HCT116 (cell line): ENCODE results near the gene SLC6A19. TPM values are rescaled to one million over a fixed set of nuclear protein-coding genes. Genes with fewer than 3 reads are reported as not detected.

ENCODE experiments used
- ATAC-seq: fragments of 200-7000 bp; cut with Tn5 transposase; 2 replicates; pipeline ENCODE4 v1.9.1; 2020; ENCODE audit warnings: mild to moderate bottlenecking, moderate library complexity
- BruUV-seq: library from RNA; stranded (reverse); fragments of 400-500 nt; replicated peaks from 2 replicates; lab custom pipeline; 2021; lab: Mats Ljungman, UMichigan
- CTCF ChIA-PET: fragments of 300-600 bp; sonication (Branson Sonifier 250); formaldehyde crosslinking; loops from one replicate; lab custom pipeline; 2021; ENCODE audit warnings: antibody characterized with exemption; lab: Charles Lee
- POLR2A ChIA-PET: fragments of 300-600, 350-600 bp; sonication (Branson Sonifier 250); formaldehyde crosslinking; loops from one replicate; lab custom pipeline; 2021; ENCODE audit warnings: antibody characterized with exemption; lab: Charles Lee
- RAD21 ChIA-PET, 2 experiments: fragments of 300-600 bp; sonication (Branson Sonifier 250); formaldehyde crosslinking; loops; one replicate each; lab custom pipeline; 2023; ENCODE audit warnings: low total read pairs in 2 of 2; ENCODE audit not compliant: uncharacterized antibody in 2 of 2, unreplicated experiment in 2 of 2, low non-redundant PET in 1 of 2; lab: Charles Lee
- DNase-seq: peaks from one replicate; pipeline ENCODE4 v3.0.0-alpha.2; 2010; ENCODE audit warnings: low read depth, low spot score
- H2AFZ ChIP-seq: fragments of 200-600 bp; shearing (Covaris generic), sonication (generic); 2 replicates; pipeline ENCODE4 v1.6.1; 2017; ENCODE audit warnings: low read depth, mixed run types, mixed read lengths, antibody characterized with exemption, low read length; ENCODE audit not compliant: poor library complexity, severe bottlenecking
- H3K27ac ChIP-seq: 2 replicates; pipeline ENCODE4 v1.5.1; 2012; ENCODE audit warnings: low read depth, low read length
- H3K27me3 ChIP-seq: fragments of 200-600 bp; sonication (generic); 2 replicates; pipeline ENCODE4 v1.6.1; 2016; ENCODE audit warnings: mixed run types, low read length, mixed read lengths; ENCODE audit not compliant: insufficient read depth
- H3K36me3 ChIP-seq, 2 experiments: fragments of 200-500 bp in 1 of 2; fragments of 200-600 bp in 1 of 2; sonication (Bioruptor generic) in 1 of 2; sonication (generic) in 1 of 2; 2 replicates each; pipeline versions ENCODE4 v1.5.1 to v1.6.1; 2014 to 2016; ENCODE audit warnings: low read length in 2 of 2, inconsistent platforms in 1 of 2, mixed read lengths in 1 of 2, mixed run types in 1 of 2; ENCODE audit not compliant: insufficient read depth in 2 of 2, control insufficient read depth in 1 of 2
- H3K4me1 ChIP-seq, 2 experiments: fragments of 200-600 bp in 1 of 2; sonication (generic) in 1 of 2; 2 replicates each; pipeline versions ENCODE4 v1.5.1 to v1.6.1; 2012 to 2017; ENCODE audit warnings: low read length in 2 of 2, inconsistent platforms in 1 of 2, mild to moderate bottlenecking in 1 of 2, mixed read lengths in 1 of 2, mixed run types in 1 of 2, moderate library complexity in 1 of 2; ENCODE audit not compliant: insufficient read depth in 2 of 2, control insufficient read depth in 1 of 2
- H3K4me2 ChIP-seq: fragments of 200-600 bp; sonication (generic); 2 replicates; pipeline ENCODE4 v1.6.1; 2017; ENCODE audit warnings: mixed run types, low read length, mixed read lengths
- H3K4me3 ChIP-seq, 2 experiments: fragments of 200-600 bp in 1 of 2; sonication (generic) in 1 of 2; replicated peaks in 1 of 2; 2 replicates each; pipeline ENCODE4 v1.5.1; 2011 to 2016; ENCODE audit warnings: low read length in 2 of 2, control low read depth in 1 of 2, low read depth in 1 of 2, mild to moderate bottlenecking in 1 of 2, mixed read lengths in 1 of 2, mixed run types in 1 of 2
- H3K79me2 ChIP-seq: fragments of 200-600 bp; sonication (generic); 2 replicates; pipeline ENCODE4 v1.6.1; 2017; ENCODE audit warnings: mild to moderate bottlenecking, mixed run types, low read length, moderate library complexity, mixed read lengths; ENCODE audit not compliant: insufficient read depth
- H3K9ac ChIP-seq: fragments of 200-600 bp; sonication (generic); 2 replicates; pipeline ENCODE4 v1.6.1; 2016; ENCODE audit warnings: low read length, mixed read lengths
- H3K9me2 ChIP-seq: fragments of 200-600 bp; sonication (generic), shearing (Covaris generic); 2 replicates; pipeline ENCODE4 v1.6.1; 2017; ENCODE audit warnings: mixed run types, mild to moderate bottlenecking, moderate library complexity; ENCODE audit not compliant: insufficient read depth
- H3K9me3 ChIP-seq, 2 experiments: fragments of 200-500 bp in 1 of 2; fragments of 200-600 bp in 1 of 2; sonication (Bioruptor generic) in 1 of 2; sonication (generic) in 1 of 2; 2 replicates each; pipeline ENCODE4 v1.6.1; 2014 to 2017; ENCODE audit warnings: low read length in 2 of 2, mixed read lengths in 2 of 2, inconsistent platforms in 1 of 2, low read depth in 1 of 2, mild to moderate bottlenecking in 1 of 2, mixed run types in 1 of 2, moderate library complexity in 1 of 2; ENCODE audit not compliant: control insufficient read depth in 1 of 2, insufficient read depth in 1 of 2
- H4K20me1 ChIP-seq: fragments of 200-600 bp; sonication (generic), shearing (Covaris generic); 2 replicates; pipeline ENCODE4 v1.6.1; 2017; ENCODE audit warnings: mixed run types, mild to moderate bottlenecking, moderate library complexity; ENCODE audit not compliant: insufficient read depth
- CEBPB ChIP-seq: IDR thresholded peaks from 2 replicates; pipeline ENCODE4 v1.6.1; 2012; ENCODE audit warnings: low read depth
- EGR1 ChIP-seq: IDR thresholded peaks from 2 replicates; pipeline ENCODE4 v1.6.1; 2012; ENCODE audit warnings: low read depth
- ELF1 ChIP-seq: IDR thresholded peaks from 2 replicates; pipeline ENCODE4 v1.6.1; 2012; ENCODE audit warnings: low read depth, borderline replicate concordance
- EZH2 ChIP-seq: fragments of 200-600 bp; sonication (generic); IDR thresholded peaks from 2 replicates; pipeline ENCODE4 v1.6.1; 2017; ENCODE audit warnings: antibody characterized with exemption, mixed run types
- EZH2phosphoT487 ChIP-seq: fragments of 200-600 bp; IDR thresholded peaks from 2 replicates; pipeline ENCODE4 v1.6.1; 2018; ENCODE audit warnings: antibody characterized with exemption, borderline replicate concordance
- FOSL1 ChIP-seq: IDR thresholded peaks from 2 replicates; pipeline ENCODE4 v1.6.1; 2012; ENCODE audit warnings: low read depth
- JUND ChIP-seq: IDR thresholded peaks from 2 replicates; pipeline ENCODE4 v1.6.1; 2012
- RAD21 ChIP-seq: IDR thresholded peaks from 2 replicates; pipeline ENCODE4 v1.6.1; 2012; ENCODE audit warnings: low read depth, mild to moderate bottlenecking
- SIN3A ChIP-seq: IDR thresholded peaks from 2 replicates; pipeline ENCODE4 v1.6.1; 2012; ENCODE audit warnings: low read depth
- SP1 ChIP-seq: IDR thresholded peaks from 2 replicates; pipeline ENCODE4 v1.6.1; 2012; ENCODE audit warnings: low read depth
- SRF ChIP-seq: IDR thresholded peaks from 2 replicates; pipeline ENCODE4 v1.6.1; 2012; ENCODE audit warnings: low read depth
- TCF7L2 ChIP-seq: IDR thresholded peaks from 2 replicates; pipeline ENCODE4 v1.7.0; 2011; ENCODE audit warnings: borderline replicate concordance, inconsistent platforms; ENCODE audit not compliant: insufficient read depth, insufficient read length; ENCODE audit errors: extremely low read depth
- YY1 ChIP-seq: IDR thresholded peaks from 2 replicates; pipeline ENCODE4 v1.6.1; 2011; ENCODE audit warnings: low read length, low read depth, moderate library complexity, mild to moderate bottlenecking; ENCODE audit not compliant: insufficient replicate concordance; ENCODE audit errors: extremely low read depth
- ZFX ChIP-seq: fragments of 450-650 bp; IDR thresholded peaks from 2 replicates; pipeline ENCODE4 v1.6.1; 2017
- intact Hi-C: fragments of 100-400 bp; cut with micrococcal nuclease; formaldehyde crosslinking; loops from 2 replicates; pipeline ENCODE4 v1.10.0; 2022
- total RNA-seq: library from RNA; stranded (reverse); gene quantifications from one replicate; pipeline ENCODE4 v1.2.1, GENCODE V29; 2021; ENCODE audit not compliant: unreplicated experiment
- TF ChIP-seq, protein P1 (sequence below): IDR thresholded peaks from 2 replicates; pipeline ENCODE4 v1.6.1; 2012
- TF ChIP-seq, protein P2 (sequence below), 3 experiments: fragments of 200-600 bp in 1 of 3; sonication (generic) in 1 of 3; IDR thresholded peaks in 2 of 3; conservative IDR thresholded peaks in 1 of 3; 2 replicates each; pipeline ENCODE4 v1.5.1; 2012 to 2017; ENCODE audit warnings: low read depth in 2 of 3, low read length in 2 of 3, antibody characterized with exemption in 1 of 3, borderline replicate concordance in 1 of 3, control low read depth in 1 of 3, mild to moderate bottlenecking in 1 of 3, mixed read lengths in 1 of 3, mixed run types in 1 of 3, moderate library complexity in 1 of 3; ENCODE audit not compliant: insufficient read depth in 1 of 3

Gene SLC6A19
- total RNA-seq, 1 experiment from 2014 or later: not detected

DNA sequence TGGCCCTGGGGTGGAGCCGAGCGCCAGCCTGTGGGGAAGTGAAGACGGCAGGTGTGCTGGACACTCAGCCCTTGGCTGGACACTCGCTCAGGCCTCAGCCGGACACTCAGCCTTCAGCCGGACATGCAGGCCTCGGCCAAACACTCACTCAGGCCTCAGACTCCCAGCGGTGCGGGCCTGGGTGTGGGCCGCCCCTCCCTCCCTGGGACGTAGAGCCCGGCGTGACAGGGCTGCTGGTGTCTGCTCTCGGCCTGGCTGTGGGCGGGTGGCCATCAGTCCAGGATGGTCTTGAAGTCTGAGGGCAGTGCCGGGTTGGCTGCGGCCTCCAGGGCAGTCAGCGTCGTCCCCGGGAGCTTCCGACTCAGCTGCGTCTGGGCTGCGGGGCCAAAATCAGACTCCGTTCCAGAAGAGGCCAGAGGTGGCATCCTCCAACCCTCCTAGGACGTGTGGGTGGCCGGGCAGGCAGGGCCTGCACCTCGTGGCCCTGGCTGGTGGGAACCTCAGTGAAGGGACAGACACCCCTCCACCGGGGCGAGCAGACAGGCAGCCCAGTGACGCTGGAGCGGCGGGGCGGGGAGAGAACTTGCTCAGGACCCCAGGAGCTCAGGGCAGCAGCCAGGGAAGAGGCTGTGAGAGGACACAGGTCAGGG, 52.2 kb downstream of the SLC6A19 start:
- no peak for ATAC-seq

More for the DNA sequence above, 52.2 kb downstream of the SLC6A19 start:
- no peak for DNase-seq
- TF ChIP-seq EZH2 (no peak), ZFX (no peak), EGR1 (no peak), TCF7L2 (no peak), FOSL1 (no peak), YY1 (no peak), ELF1 (no peak), EZH2phosphoT487 (no peak), CEBPB (no peak), JUND (no peak), SRF (no peak), RAD21 (no peak), SIN3A (no peak), SP1 (no peak)
- TF ChIP-seq, protein P1, sequence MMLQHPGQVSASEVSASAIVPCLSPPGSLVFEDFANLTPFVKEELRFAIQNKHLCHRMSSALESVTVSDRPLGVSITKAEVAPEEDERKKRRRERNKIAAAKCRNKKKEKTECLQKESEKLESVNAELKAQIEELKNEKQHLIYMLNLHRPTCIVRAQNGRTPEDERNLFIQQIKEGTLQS: no peak
- TF ChIP-seq, protein P2, sequence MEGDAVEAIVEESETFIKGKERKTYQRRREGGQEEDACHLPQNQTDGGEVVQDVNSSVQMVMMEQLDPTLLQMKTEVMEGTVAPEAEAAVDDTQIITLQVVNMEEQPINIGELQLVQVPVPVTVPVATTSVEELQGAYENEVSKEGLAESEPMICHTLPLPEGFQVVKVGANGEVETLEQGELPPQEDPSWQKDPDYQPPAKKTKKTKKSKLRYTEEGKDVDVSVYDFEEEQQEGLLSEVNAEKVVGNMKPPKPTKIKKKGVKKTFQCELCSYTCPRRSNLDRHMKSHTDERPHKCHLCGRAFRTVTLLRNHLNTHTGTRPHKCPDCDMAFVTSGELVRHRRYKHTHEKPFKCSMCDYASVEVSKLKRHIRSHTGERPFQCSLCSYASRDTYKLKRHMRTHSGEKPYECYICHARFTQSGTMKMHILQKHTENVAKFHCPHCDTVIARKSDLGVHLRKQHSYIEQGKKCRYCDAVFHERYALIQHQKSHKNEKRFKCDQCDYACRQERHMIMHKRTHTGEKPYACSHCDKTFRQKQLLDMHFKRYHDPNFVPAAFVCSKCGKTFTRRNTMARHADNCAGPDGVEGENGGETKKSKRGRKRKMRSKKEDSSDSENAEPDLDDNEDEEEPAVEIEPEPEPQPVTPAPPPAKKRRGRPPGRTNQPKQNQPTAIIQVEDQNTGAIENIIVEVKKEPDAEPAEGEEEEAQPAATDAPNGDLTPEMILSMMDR (IDR thresholded peaks at IDR 0.05 in 2 of 3, conservative IDR thresholded peaks at IDR 0.05 in 1 of 3; ENCODE audit: borderline replicate concordance in 1 of 3, insufficient read depth in 1 of 3, low read depth in 2 of 3, low read length in 2 of 3): no peak
- H3K27me3 ChIP-seq: no peaks in the 10 kb centered on the region
- intact Hi-C loops: no loop called here
- no peak overlapping the region for H3K27ac ChIP-seq
- H3K4me3 ChIP-seq: no peak overlapping the region
- no peak overlapping the region for H3K4me2 ChIP-seq
- no peaks in the 10 kb centered on the region for H3K36me3 ChIP-seq
- no peaks in the 10 kb centered on the region for H3K9me2 ChIP-seq
- peaks cover 0 to 2% of the 10 kb centered on the region in 2 experiments; a peak in 1 of 4 replicates for H3K4me1 ChIP-seq
- ChIA-PET POLR2A (no interaction called here), RAD21 (no interaction called here), CTCF (no interaction called here)
- no TSS peak for BruUV-seq
- no peaks in the 10 kb centered on the region for H3K9me3 ChIP-seq
- no peak overlapping the region for H2AFZ ChIP-seq
- no peaks in the 10 kb centered on the region for H4K20me1 ChIP-seq
- no peaks in the 10 kb centered on the region for H3K79me2 ChIP-seq
- no peak overlapping the region for H3K9ac ChIP-seq
